T-cell (primary cell): ENCODE measurements around the gene SPOCK3. TPM values are rescaled to one million over a fixed set of nuclear protein-coding genes. Genes with fewer than 3 reads are reported as not detected.
"Not testable (repeated sequence)": the region's sequence is repeated elsewhere in the genome, so short reads cannot be mapped to it uniquely, and the experiment has no call there.

Experiments
- ATAC-seq, 4 experiments: fragments of 200-7000 bp in 3 of 4; fragments of 150-1000 bp in 1 of 4; cut with Tn5 transposase; replicated peaks in 1 of 4; 1 replicate in 3 of 4; 2 replicates in 1 of 4; pipeline ENCODE4 v1.10.0; 2021; ENCODE audit warnings: moderate library complexity in 3 of 4, mild to moderate bottlenecking in 2 of 4, moderate number of reproducible peaks in 1 of 4
- CTCF ChIA-PET, 2 donors: fragments of 300-600 bp; sonication (Branson Sonifier 250); formaldehyde crosslinking; loops; one replicate each; lab custom pipeline; 2022; ENCODE audit warnings: antibody characterized with exemption in 2 of 2; lab: Charles Lee
- POLR2A ChIA-PET, 2 donors: fragments of 300-600 bp; sonication (Branson Sonifier 250); formaldehyde crosslinking; loops; one replicate each; lab custom pipeline; 2022; ENCODE audit warnings: antibody characterized with exemption in 2 of 2; lab: Charles Lee
- DNase-seq, 35 experiments: peaks; one replicate each; pipeline versions ENCODE4 v3.0.0 to v3.0.0-alpha.2; 2013 to 2023
- H3K27ac ChIP-seq: one replicate; pipeline ENCODE4 v1.5.1; 2013; ENCODE audit warnings: low read length
- H3K27me3 ChIP-seq, 2 experiments: replicated peaks in 1 of 2; 1 replicate in 1 of 2; 2 replicates in 1 of 2; pipeline versions ENCODE4 v1.6.1 to v1.7.0; 2013; ENCODE audit warnings: low read length in 1 of 2, mixed read lengths in 1 of 2; ENCODE audit not compliant: control insufficient read depth in 2 of 2, insufficient read depth in 2 of 2; ENCODE audit errors: extremely low read depth in 1 of 2
- H3K36me3 ChIP-seq, 2 donors: 1 replicate in 1 of 2; 2 replicates in 1 of 2; pipeline versions ENCODE4 v1.6.1 to v1.7.0; 2013; ENCODE audit warnings: low read length in 1 of 2; ENCODE audit not compliant: control insufficient read depth in 2 of 2, insufficient read depth in 1 of 2; ENCODE audit errors: extremely low read depth in 1 of 2
- H3K4me1 ChIP-seq, 2 experiments: 1 replicate in 1 of 2; 2 replicates in 1 of 2; pipeline versions ENCODE4 v1.6.1 to v1.7.0; 2013; ENCODE audit warnings: low read length in 2 of 2, mixed read lengths in 1 of 2; ENCODE audit not compliant: insufficient read depth in 2 of 2, control insufficient read depth in 1 of 2; ENCODE audit errors: extremely low read depth in 1 of 2
- H3K4me3 ChIP-seq, 2 donors: 1 replicate in 1 of 2; 2 replicates in 1 of 2; pipeline versions ENCODE4 v1.5.1 to v1.7.0; 2013; ENCODE audit warnings: mild to moderate bottlenecking in 2 of 2, low read length in 1 of 2, moderate library complexity in 1 of 2; ENCODE audit not compliant: control insufficient read depth in 1 of 2; ENCODE audit errors: extremely low read depth in 1 of 2
- H3K9me3 ChIP-seq: 2 replicates; pipeline ENCODE4 v1.7.0; 2013
- H3K27ac Mint-ChIP-seq, 2 donors: one replicate each; pipeline ENCODE4 v1.8.0; 2020 to 2021; ENCODE audit warnings: mild to moderate bottlenecking in 2 of 2, mixed read lengths in 2 of 2
- H3K27me3 Mint-ChIP-seq, 2 donors: one replicate each; pipeline ENCODE4 v1.8.0; 2021 to 2022; ENCODE audit warnings: mixed read lengths in 2 of 2
- H3K36me3 Mint-ChIP-seq: one replicate; pipeline ENCODE4 v1.8.0; 2021; ENCODE audit warnings: mixed read lengths
- H3K4me1 Mint-ChIP-seq, 3 donors: one replicate each; pipeline ENCODE4 v1.8.0; 2020 to 2022; ENCODE audit warnings: mixed read lengths in 3 of 3, mild to moderate bottlenecking in 1 of 3
- H3K4me3 Mint-ChIP-seq, 3 donors: one replicate each; pipeline ENCODE4 v1.8.0; 2020 to 2022; ENCODE audit warnings: mild to moderate bottlenecking in 3 of 3, mixed read lengths in 3 of 3, moderate library complexity in 3 of 3
- H3K9me3 Mint-ChIP-seq, 3 donors: one replicate each; pipeline ENCODE4 v1.8.0; 2020 to 2022; ENCODE audit warnings: mixed read lengths in 3 of 3
- WGBS: methylation state at CpG from one replicate; pipeline ENCODE4 v1.1.5; 2013; ENCODE audit warnings: missing lambda C conversion rate; ENCODE audit not compliant: insufficient coverage; 5-methylcytosine and 5-hydroxymethylcytosine counted together
- total RNA-seq, 35 experiments: library from RNA in 6 of 35; stranded (reverse) in 6 of 35; fragments of 120-200 nt in 1 of 35; gene quantifications; one replicate each; pipeline versions ENCODE4 v1.2.1 to v1.2.4 and lab custom pipeline; 2013 to 2026

SPOCK3 gene
- total RNA-seq, 5 donors from 2014 or later (not counting 1 experiment from before 2014, with no cell fraction given), result not detected

DNA sequence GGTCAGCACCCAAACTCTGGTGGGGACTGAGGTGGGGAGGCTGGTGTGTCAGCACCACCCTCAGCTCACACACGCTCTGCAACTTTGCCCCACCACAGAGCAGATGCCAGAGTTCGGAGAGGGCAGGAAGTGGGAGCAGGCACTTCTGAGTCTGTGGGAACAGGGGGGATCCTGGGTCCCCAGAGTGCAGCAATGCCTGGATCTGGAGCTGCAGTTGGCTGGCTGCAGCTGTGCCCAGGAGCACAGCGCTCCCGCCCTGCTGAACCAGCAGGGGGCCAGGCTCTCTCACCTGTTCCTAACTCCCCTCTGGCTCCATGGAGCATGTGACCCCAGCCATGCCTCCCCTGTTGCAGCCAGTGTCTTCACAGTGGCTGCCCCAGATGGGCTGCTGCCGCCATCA, 252.4 kb downstream of the SPOCK3 start:
- Mint-ChIP-seq H3K4me1 (no peaks in the 10 kb centered on the region), H3K36me3 (no peaks in the 10 kb centered on the region)
- WGBS, result 100% methylated on average over 1 of the region's 5 CpGs

GRCh38 chr4:166980419-166980818, 253.9 kb downstream of the SPOCK3 start:
- Histone ChIP-seq H3K36me3 (no peaks in the 10 kb centered on the region), H3K4me1 (no peaks in the 10 kb centered on the region), H3K27ac (no peak overlapping the region), H3K4me3 (no peak overlapping the region), H3K27me3 (no peaks in the 10 kb centered on the region), H3K9me3 (no peaks in the 10 kb centered on the region)
- DNase-seq, result no peak
- Mint-ChIP-seq H3K27ac (no peak overlapping the region), H3K4me1 (no peaks in the 10 kb centered on the region), H3K9me3 (peaks cover 2 to 11% (median 10%) of the 10 kb centered on the region in 3 donors), H3K4me3 (no peak overlapping the region), H3K36me3 (no peaks in the 10 kb centered on the region), H3K27me3 (no peaks in the 10 kb centered on the region)
- ChIA-PET POLR2A (no interaction called here), CTCF (no interaction called here)
- no peak for ATAC-seq
- 93% methylated on average over 3 of the region's 3 CpGs for WGBS

More for the DNA sequence above, 252.4 kb downstream of the SPOCK3 start:
- Histone ChIP-seq H3K4me3 (no peak overlapping the region), H3K9me3 (no peaks in the 10 kb centered on the region), H3K27me3 (no peaks in the 10 kb centered on the region), H3K36me3 (no peaks in the 10 kb centered on the region), H3K27ac (no peak overlapping the region), H3K4me1 (no peaks in the 10 kb centered on the region)
- no peak for DNase-seq
- no peak for ATAC-seq
- no peak overlapping the region for H3K27ac Mint-ChIP-seq
- H3K27me3 Mint-ChIP-seq, result no peaks in the 10 kb centered on the region
- POLR2A ChIA-PET, result no interaction called here
- H3K4me3 Mint-ChIP-seq, result no peak overlapping the region
- H3K9me3 Mint-ChIP-seq, result peaks cover 2 to 7% (median 2%) of the 10 kb centered on the region in 3 donors
- CTCF ChIA-PET, result no interaction called here

GRCh38 chr4:166977596-166977995, 256.7 kb downstream of the SPOCK3 start:
- Mint-ChIP-seq H3K9me3 (peaks cover 2 to 10% (median 9%) of the 10 kb centered on the region in 3 donors), H3K27me3 (no peaks in the 10 kb centered on the region), H3K4me1 (no peaks in the 10 kb centered on the region), H3K4me3 (no peak overlapping the region), H3K27ac (no peak overlapping the region), H3K36me3 (no peaks in the 10 kb centered on the region)
- ATAC-seq (no peak), DNase-seq (no peak)
- Histone ChIP-seq H3K27ac (no peak overlapping the region), H3K4me3 (no peak overlapping the region), H3K27me3 (no peaks in the 10 kb centered on the region), H3K9me3 (no peaks in the 10 kb centered on the region), H3K4me1 (no peaks in the 10 kb centered on the region), H3K36me3 (no peaks in the 10 kb centered on the region)
- ChIA-PET CTCF (no interaction called here), POLR2A (no interaction called here)

DNA sequence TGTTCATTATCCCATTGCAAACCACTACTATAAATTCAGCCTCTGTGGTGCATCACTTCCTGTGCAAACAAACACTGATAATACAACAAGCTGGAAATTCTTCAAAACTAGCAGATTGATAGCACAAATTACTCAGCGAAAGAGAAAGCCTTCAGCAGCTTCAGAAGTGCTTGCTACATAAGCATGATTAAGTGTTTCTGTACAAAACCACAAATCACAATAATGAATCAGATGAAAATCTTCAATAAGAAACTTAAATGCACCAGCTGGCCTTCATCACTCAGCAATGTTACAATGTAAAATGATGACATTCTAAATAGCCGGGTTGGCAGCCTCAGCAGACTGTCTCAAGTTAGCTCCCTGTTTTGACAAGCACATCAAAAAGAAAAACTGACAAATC, 262.2 kb downstream of the SPOCK3 start:
- H3K36me3 ChIP-seq, result no peaks in the 10 kb centered on the region
- DNase-seq (no peak), ATAC-seq (no peak)
- H3K9me3 ChIP-seq, result peaks cover 2% of the 10 kb centered on the region
- no CpG with 5 or more reads among the region's 2 CpGs for WGBS
- Mint-ChIP-seq H3K9me3 (peaks cover 12 to 22% (median 16%) of the 10 kb centered on the region in 3 donors), H3K4me1 (no peaks in the 10 kb centered on the region), H3K36me3 (no peaks in the 10 kb centered on the region), H3K27ac (no peak overlapping the region), H3K27me3 (no peaks in the 10 kb centered on the region), H3K4me3 (no peak overlapping the region)
- H3K27ac ChIP-seq, result no peak overlapping the region
- H3K27me3 ChIP-seq, result no peaks in the 10 kb centered on the region
- no peak overlapping the region for H3K4me3 ChIP-seq
- no peaks in the 10 kb centered on the region for H3K4me1 ChIP-seq
- CTCF ChIA-PET, result no interaction called here
- POLR2A ChIA-PET, result no interaction called here

GRCh38 chr4:166968219-166968618, 266.1 kb downstream of the SPOCK3 start:
- POLR2A ChIA-PET, H3K4me1 Mint-ChIP-seq, ATAC-seq, H3K27me3 Mint-ChIP-seq, H3K36me3 Mint-ChIP-seq, H3K9me3 ChIP-seq, H3K36me3 ChIP-seq, DNase-seq, CTCF ChIA-PET, H3K4me3 ChIP-seq, H3K27ac ChIP-seq, H3K27ac Mint-ChIP-seq, H3K27me3 ChIP-seq, H3K4me3 Mint-ChIP-seq, H3K4me1 ChIP-seq: not testable (repeated sequence)
- no CpG with 5 or more reads among the region's 1 CpG for whole genome bisulfite sequencing
- H3K9me3 Mint-ChIP-seq, result peaks cover 17 to 26% (median 21%) of the 10 kb centered on the region in 3 donors

DNA sequence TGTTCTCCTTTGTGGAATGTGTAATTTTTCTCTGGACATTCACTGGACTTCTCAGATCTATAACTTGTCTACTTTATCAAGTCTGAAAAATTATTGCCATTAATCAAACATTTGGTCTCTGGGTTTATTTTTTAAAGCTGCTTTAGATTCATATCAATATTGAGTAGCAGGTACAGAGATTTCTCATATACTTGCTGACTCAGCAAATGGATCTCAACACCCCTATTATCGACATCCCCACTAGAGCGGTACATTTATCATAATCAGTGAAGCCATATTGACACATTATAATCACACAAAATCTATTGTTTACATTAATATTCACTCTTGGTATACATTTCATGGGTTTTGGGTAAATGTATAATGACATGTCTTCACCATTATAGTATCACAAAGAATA, 268.7 kb downstream of the SPOCK3 start:
- peaks cover 2% of the 10 kb centered on the region for H3K9me3 ChIP-seq
- CTCF ChIA-PET, result no interaction called here
- Mint-ChIP-seq H3K27ac (no peak overlapping the region), H3K4me3 (no peak overlapping the region), H3K4me1 (no peaks in the 10 kb centered on the region), H3K9me3 (peaks cover 15 to 26% (median 21%) of the 10 kb centered on the region in 3 donors), H3K27me3 (no peaks in the 10 kb centered on the region), H3K36me3 (no peaks in the 10 kb centered on the region)
- no peaks in the 10 kb centered on the region for H3K4me1 ChIP-seq
- no peak overlapping the region for H3K27ac ChIP-seq
- POLR2A ChIA-PET, result no interaction called here
- DNase-seq, result no peak
- no peaks in the 10 kb centered on the region for H3K27me3 ChIP-seq
- no peak for ATAC-seq
- WGBS, result no CpG with 5 or more reads among the region's 2 CpGs
- H3K4me3 ChIP-seq, result no peak overlapping the region
- no peaks in the 10 kb centered on the region for H3K36me3 ChIP-seq

DNA sequence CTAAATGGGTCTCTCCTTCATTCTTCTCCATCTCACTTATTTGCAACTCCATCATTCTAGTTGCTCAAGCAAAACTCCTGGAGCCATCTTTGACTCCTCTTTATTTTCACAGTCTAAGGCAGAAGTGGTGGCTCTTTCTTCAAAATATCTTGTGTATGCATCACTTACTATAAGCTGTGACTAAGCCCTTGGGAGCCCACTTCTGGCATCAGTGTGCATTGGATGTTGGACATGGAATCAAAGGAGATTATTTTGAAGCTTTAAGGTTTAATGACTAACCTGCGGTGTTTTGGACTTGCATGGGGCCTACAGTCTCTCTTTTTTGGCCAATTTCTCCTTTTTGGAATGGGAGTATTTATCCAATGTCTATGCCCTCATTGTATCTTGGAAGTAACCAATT, 276.8 kb downstream of the SPOCK3 start:
- no CpG with 5 or more reads among the region's 1 CpG for WGBS
- no peaks in the 10 kb centered on the region for H3K4me1 ChIP-seq

More for the DNA sequence above, 276.8 kb downstream of the SPOCK3 start:
- Mint-ChIP-seq H3K27me3 (no peaks in the 10 kb centered on the region), H3K4me3 (no peak overlapping the region), H3K9me3 (peaks cover 12 to 21% (median 18%) of the 10 kb centered on the region in 3 donors), H3K27ac (no peak overlapping the region), H3K36me3 (no peaks in the 10 kb centered on the region), H3K4me1 (no peaks in the 10 kb centered on the region)
- ATAC-seq (no peak), DNase-seq (no peak)
- ChIA-PET CTCF (no interaction called here), POLR2A (no interaction called here)
- Histone ChIP-seq H3K27me3 (no peaks in the 10 kb centered on the region), H3K36me3 (no peaks in the 10 kb centered on the region), H3K9me3 (no peaks in the 10 kb centered on the region), H3K4me3 (no peak overlapping the region), H3K27ac (no peak overlapping the region)
